DND-41 (cell line): ENCODE results near the gene GPR55.

Experiments
- EZH2 ChIP-seq: IDR thresholded peaks from 3 replicates; pipeline ENCODE4 v1.6.1; 2012; ENCODE audit warnings: borderline replicate concordance, low read depth, mild to moderate bottlenecking, moderate library complexity, low read length, inconsistent platforms; ENCODE audit not compliant: severe bottlenecking
- TF ChIP-seq, protein P1 (sequence below): IDR thresholded peaks from 2 replicates; pipeline ENCODE4 v1.5.1; 2012; ENCODE audit warnings: borderline replicate concordance, low read length, moderate library complexity, mild to moderate bottlenecking; ENCODE audit not compliant: poor library complexity, severe bottlenecking; ENCODE audit errors: extremely low read depth

DNA sequence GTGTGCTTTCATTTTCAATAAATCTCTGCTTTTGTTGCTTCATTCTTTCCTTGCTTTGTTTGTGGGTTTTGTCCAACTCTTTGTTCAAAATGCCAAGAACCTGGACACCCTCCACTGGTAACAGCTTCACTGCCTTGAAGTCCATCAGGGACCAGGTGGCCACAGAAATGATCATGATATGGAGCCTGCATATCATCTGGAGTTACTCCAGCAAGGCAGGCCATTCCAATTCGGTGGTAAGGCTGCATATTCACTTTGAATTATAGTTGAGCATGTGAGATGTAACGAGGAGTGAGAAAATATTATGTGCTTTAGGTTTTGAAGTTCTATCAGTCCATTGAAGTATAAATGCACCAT is 44.6 kb upstream of the GPR55 start:
- TF ChIP-seq, protein P1, sequence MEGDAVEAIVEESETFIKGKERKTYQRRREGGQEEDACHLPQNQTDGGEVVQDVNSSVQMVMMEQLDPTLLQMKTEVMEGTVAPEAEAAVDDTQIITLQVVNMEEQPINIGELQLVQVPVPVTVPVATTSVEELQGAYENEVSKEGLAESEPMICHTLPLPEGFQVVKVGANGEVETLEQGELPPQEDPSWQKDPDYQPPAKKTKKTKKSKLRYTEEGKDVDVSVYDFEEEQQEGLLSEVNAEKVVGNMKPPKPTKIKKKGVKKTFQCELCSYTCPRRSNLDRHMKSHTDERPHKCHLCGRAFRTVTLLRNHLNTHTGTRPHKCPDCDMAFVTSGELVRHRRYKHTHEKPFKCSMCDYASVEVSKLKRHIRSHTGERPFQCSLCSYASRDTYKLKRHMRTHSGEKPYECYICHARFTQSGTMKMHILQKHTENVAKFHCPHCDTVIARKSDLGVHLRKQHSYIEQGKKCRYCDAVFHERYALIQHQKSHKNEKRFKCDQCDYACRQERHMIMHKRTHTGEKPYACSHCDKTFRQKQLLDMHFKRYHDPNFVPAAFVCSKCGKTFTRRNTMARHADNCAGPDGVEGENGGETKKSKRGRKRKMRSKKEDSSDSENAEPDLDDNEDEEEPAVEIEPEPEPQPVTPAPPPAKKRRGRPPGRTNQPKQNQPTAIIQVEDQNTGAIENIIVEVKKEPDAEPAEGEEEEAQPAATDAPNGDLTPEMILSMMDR, result no peak
- no peak for TF ChIP-seq EZH2
